Nephron progenitor cell (in vitro differentiated cells): ENCODE results near the gene PRDX5.

Experiments
- DNase-seq: peaks from one replicate; pipeline ENCODE4 v3.0.0; 2021
- H3K27ac Mint-ChIP-seq: 2 replicates; pipeline ENCODE4 v1.8.0; 2021; ENCODE audit warnings: mild to moderate bottlenecking, moderate library complexity, mixed read lengths
- H3K27me3 Mint-ChIP-seq: 2 replicates; pipeline ENCODE4 v1.8.0; 2021; ENCODE audit warnings: mild to moderate bottlenecking, low read depth, mixed read lengths; ENCODE audit not compliant: poor library complexity
- H3K36me3 Mint-ChIP-seq: 2 replicates; pipeline ENCODE4 v1.8.0; 2021; ENCODE audit warnings: low read depth, mixed read lengths
- H3K4me1 Mint-ChIP-seq: 2 replicates; pipeline ENCODE4 v1.8.0; 2021; ENCODE audit warnings: mixed read lengths
- H3K4me3 Mint-ChIP-seq: 2 replicates; pipeline ENCODE4 v1.8.0; 2021; ENCODE audit warnings: mild to moderate bottlenecking, moderate library complexity, mixed read lengths
- H3K9me3 Mint-ChIP-seq: 2 replicates; pipeline ENCODE4 v1.8.0; 2021; ENCODE audit warnings: mild to moderate bottlenecking, moderate library complexity, mixed read lengths
- CTCF ChIP-seq: fragments of 200-600 bp; sonication (generic); IDR thresholded peaks from 2 replicates; pipeline ENCODE4 v1.5.0; 2021; ENCODE audit warnings: antibody characterized with exemption

The PRDX5 gene

GRCh38 chr11:64276653-64277431 lies 41.1 kb upstream of the PRDX5 start:
- H3K36me3 Mint-ChIP-seq: peaks cover 10% of the 10 kb centered on the region
- H3K4me1 Mint-ChIP-seq: peaks cover 12% of the 10 kb centered on the region
- H3K27me3 Mint-ChIP-seq: no peaks in the 10 kb centered on the region
- no peak overlapping the region for H3K27ac Mint-ChIP-seq
- no peak for DNase-seq
- no peak overlapping the region for H3K4me3 Mint-ChIP-seq
- H3K9me3 Mint-ChIP-seq: no peaks in the 10 kb centered on the region
- no peak for TF ChIP-seq CTCF

- Mint-ChIP-seq H3K9me3 (no peaks in the 10 kb centered on the region), H3K4me3 (no peak overlapping the region), H3K4me1 (peaks cover 8% of the 10 kb centered on the region), H3K27me3 (no peaks in the 10 kb centered on the region), H3K36me3 (peaks cover 14% of the 10 kb centered on the region), H3K27ac (peak overlapping the region; percentile 19)
- DNase-seq: no peak
- TF ChIP-seq CTCF: no peak
These were observed 39.2 kb upstream of the PRDX5 start for GRCh38 chr11:64278576-64279190.

- Mint-ChIP-seq H3K4me1 (peaks cover 14% of the 10 kb centered on the region), H3K4me3 (no peak overlapping the region), H3K36me3 (peaks cover 14% of the 10 kb centered on the region), H3K9me3 (no peaks in the 10 kb centered on the region), H3K27me3 (peaks cover 3% of the 10 kb centered on the region), H3K27ac (no peak overlapping the region)
- no peak for DNase-seq
- TF ChIP-seq CTCF: no peak
These were observed 35.8 kb upstream of the PRDX5 start for GRCh38 chr11:64281957-64282770.

GRCh38 chr11:64283092-64283491 lies 34.8 kb upstream of the PRDX5 start:
- Mint-ChIP-seq H3K9me3 (no peaks in the 10 kb centered on the region), H3K27me3 (peaks cover 3% of the 10 kb centered on the region), H3K4me3 (peak overlapping the region; percentile 83), H3K36me3 (peaks cover 14% of the 10 kb centered on the region), H3K4me1 (peaks cover 14% of the 10 kb centered on the region), H3K27ac (peak overlapping the region; percentile 21)
- DNase-seq: no peak
- no peak for TF ChIP-seq CTCF

GRCh38 chr11:64284048-64284961 lies 33.6 kb upstream of the PRDX5 start, which contains the start of gene BAD:
TSS of gene BAD (minus strand) at chr11:64284665. CDS start at chr11:64284368, 297 bp downstream.
- no peak for TF ChIP-seq CTCF
- H3K27me3 Mint-ChIP-seq: peaks cover 9% of the 10 kb centered on the region
- H3K36me3 Mint-ChIP-seq: peaks cover 14% of the 10 kb centered on the region
- H3K9me3 Mint-ChIP-seq: no peaks in the 10 kb centered on the region
- H3K27ac Mint-ChIP-seq: peak within 1 kb of the TSS; percentile 79
- H3K4me1 Mint-ChIP-seq: peaks cover 14% of the 10 kb centered on the region
- DNase-seq: peak; percentile 97
- H3K4me3 Mint-ChIP-seq: peak within 1 kb of the TSS; percentile 88
